Measurements from ENCODE around the gene SCFD2. TPM values are rescaled to one million over a fixed set of nuclear protein-coding genes. Genes with fewer than 3 reads are reported as not detected.
"Not testable (repeated sequence)": the region's sequence is repeated elsewhere in the genome, so short reads cannot be mapped to it uniquely, and the experiment has no call there.

Gene SCFD2
- total RNA-seq, 1 experiment from 2014 or later: 18.8 TPM

DNA sequence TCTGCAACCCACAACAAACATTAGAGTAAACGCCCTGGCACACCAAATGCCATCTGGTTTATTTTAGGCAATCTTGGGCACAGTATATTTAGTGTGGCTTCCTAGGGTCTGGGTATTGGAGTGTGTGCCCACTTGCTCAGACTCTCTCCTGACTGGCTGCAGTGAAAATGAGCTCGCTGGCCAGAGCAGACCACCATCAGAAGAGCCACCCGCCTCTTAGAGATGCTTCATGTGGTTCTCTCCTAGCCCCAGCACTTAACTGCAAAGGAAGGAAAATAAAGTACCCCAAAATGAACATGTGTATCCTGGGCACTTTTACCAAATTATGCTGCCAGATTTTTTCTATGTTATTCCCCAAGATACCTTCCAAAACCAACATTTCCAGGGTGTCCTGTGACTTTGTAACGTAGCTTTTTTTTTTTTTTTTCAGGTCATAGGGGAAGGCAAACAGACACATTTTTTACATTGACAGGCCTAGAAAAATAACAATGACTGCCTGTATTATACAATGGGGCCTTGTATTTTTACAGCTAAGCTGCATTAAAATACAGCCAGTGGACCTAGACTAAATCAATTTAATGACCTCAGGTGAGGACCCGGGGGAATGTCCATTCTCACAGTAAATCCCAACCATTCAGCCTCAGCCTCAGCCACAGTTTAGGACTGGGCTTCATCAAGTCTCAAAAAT, 310.0 kb downstream of the SCFD2 start:
- DNase-seq (ENCODE audit: low read depth): no peak

GRCh38 chr4:53055274-53055673, 310.6 kb downstream of the SCFD2 start:
- peak; percentile 91 for DNase-seq (ENCODE audit: low read depth)

DNA sequence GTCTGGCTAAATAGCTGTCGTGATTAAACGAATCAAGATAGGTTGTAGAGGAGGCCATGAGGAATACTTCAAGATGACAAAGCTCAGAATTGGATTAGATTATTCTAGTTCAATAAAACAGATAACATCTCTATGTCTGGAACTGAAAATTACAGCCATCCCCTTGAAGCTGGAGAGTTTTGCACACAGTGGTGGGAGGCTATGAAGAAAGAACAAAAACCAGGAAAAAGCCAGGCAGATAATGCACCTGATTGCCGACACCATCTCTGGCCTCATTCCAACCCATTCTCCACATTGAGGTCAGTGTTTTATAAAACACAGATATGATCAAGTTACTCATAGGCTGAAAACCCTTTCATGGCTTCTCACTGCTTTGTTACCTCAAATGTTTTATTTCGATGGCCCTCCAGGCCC, 315.5 kb downstream of the SCFD2 start:
- no peak for DNase-seq (ENCODE audit: low read depth)

GRCh38 chr4:53049528-53049927, 316.3 kb downstream of the SCFD2 start:
- no peak for DNase-seq (ENCODE audit: low read depth)

DNA sequence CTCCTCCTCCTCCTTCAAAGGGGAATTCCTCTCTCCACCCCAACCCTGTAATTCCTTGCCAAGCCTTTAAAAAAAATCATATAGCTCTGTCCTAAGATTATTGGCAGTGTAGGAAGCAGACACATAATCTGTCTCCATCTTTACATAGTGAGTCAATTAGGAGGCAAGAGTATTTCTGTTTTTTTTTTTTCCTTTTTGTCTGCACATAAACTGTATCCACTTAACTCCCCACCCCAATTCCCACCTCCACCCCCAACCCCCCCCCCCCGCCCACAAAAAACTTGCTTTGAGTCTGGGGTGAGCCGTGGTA, 321.3 kb downstream of the SCFD2 start:
- no peak for DNase-seq (ENCODE audit: low read depth)

DNA sequence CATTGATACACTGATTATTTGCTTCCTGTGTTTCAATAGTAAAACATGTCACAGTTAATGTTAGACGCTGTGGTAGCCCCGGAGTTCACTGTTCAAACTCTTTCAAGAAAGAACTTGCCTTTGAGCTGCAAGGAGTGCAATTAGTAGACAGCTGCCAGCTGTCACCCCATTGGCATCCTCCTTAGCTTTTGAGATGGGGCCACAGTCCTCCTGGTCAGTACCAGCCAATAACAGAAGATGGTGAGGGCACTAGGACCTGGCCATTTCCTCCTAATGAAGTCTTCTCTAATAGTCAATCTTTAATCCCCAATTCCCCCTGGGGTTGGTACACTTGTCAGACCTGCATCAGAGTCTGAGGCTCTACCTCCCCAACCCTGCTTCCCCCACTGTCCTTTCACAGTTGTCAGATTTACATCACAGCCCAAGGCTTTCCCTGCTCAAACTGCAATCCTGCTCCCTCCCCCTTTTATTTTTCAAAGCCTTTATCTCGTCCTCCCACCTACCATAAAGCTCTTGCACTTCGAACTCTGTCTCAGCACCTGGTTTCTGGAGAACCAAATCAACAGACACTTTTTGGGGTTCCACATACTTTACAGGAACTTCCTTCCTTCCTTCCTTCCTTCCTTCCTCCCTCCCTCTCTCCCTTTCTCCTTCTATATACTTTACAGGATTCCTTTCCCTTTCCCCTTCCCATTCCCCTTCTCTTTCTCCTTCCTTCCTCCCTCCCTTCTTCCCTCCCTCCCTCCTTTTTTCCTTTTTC, 321.8 kb downstream of the SCFD2 start:
- DNase-seq (ENCODE audit: low read depth): no peak

DNA sequence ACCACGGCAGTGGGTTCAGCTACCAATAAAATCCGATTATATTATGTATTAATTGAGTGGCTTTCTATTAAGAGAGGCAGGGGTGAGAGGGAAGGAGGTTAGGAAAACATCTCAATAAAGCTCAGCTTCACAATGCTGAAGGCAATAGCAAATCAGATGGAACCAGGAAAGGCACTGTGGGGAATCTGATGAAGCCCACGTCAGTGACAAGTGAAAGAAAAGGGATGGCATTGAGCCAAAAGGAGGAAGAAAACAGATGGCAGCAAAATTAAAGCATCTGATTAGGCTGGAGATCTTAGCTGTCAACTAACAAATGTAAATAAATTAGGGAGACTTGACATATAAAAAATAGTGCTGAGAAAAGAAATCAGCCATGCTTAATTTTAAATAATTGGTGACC, 322.8 kb downstream of the SCFD2 start:
- DNase-seq (ENCODE audit: low read depth): no peak

GRCh38 chr4:53040851-53041250, 325.0 kb downstream of the SCFD2 start:
- DNase-seq (ENCODE audit: low read depth): no peak

DNA sequence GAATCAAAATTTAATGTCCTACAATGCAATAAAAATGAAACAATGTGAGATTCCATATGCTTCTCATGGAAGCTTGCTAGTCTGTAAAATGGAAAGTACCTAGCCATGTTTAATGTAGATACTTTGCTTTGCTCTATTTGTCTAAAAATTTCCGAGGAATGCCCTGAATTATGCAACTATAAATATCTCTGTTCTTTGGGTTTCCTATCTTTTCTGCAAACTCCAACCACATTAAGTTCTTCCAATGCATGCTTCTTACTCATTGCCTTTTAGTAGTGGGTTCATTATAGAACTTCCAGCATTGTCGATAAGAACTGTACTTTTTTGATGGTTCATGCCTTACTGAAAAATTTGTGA, 325.4 kb downstream of the SCFD2 start:
- DNase-seq (ENCODE audit: low read depth): no peak

DNA sequence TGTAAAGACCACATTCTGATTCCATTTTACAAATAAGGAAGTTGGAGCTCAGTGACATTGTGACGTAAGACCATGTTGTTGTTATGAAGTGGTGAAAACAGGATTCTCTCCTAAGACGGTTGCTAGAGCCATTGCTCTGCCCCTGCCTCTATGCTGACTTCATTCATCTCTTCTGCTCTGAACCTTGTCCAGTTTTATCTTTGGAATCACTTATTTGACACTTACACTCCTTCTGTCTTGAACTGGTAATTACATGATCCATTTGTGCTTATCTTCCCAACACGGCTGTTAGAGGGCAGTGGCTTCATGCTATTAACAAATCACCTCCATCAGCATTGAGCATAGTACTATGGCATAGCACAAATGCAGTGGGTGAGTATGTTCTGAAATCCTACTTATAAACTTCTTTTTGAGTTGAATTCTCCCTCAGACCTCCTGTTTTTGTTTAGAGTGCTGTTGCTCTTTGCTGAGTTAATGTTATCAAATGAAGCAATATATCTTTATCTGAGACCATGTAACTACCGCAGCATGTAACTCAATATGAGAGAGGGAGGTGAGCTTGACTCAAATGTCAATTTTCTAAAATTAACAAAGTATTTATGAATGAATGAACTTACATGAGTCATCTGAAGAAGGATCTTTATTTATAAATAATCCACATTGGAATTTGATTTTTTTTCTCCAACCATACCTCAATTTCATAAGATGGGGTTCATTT, 326.0 kb downstream of the SCFD2 start:
- DNase-seq (ENCODE audit: low read depth): no peak

- DNase-seq (ENCODE audit: low read depth): no peak
Observed at GRCh38 chr4:53037892-53038291, 328.0 kb downstream of the SCFD2 start.

GRCh38 chr4:53032908-53033307, 333.0 kb downstream of the SCFD2 start:
- DNase-seq (ENCODE audit: low read depth): not testable (repeated sequence)

- no peak for DNase-seq (ENCODE audit: low read depth)
Observed at GRCh38 chr4:53026233-53026632, 339.6 kb downstream of the SCFD2 start.

- no peak for DNase-seq (ENCODE audit: low read depth)
Observed at GRCh38 chr4:53023677-53024299, 342.1 kb downstream of the SCFD2 start.

DNA sequence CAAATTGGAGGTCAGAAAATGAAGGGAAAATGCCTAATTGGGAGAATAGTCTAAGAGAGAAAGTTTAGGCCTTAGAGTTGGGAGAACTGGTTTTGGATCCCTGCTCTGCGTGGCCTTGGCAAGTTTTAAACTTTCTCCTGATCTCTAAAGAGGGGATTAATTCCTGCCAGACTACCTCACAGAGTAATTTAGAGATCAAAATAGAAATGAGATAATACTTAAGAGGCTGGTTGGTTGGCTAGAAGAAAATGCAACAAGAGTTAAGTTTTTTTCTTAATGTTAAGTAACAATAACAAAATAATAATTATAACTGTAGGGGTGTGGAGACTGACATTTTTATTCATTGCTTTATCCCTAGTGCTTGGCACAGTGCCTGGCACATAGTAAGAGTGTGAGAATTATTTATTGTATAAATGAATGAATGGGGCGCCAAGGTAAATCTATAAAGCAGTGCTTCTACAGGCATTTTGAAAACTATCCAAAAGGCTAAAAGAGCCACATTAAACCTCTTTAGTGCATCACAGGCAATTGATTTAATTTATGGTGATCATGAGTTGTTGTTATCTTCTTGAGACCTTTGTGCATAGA, 343.3 kb downstream of the SCFD2 start:
- DNase-seq (ENCODE audit: low read depth): no peak

DNA sequence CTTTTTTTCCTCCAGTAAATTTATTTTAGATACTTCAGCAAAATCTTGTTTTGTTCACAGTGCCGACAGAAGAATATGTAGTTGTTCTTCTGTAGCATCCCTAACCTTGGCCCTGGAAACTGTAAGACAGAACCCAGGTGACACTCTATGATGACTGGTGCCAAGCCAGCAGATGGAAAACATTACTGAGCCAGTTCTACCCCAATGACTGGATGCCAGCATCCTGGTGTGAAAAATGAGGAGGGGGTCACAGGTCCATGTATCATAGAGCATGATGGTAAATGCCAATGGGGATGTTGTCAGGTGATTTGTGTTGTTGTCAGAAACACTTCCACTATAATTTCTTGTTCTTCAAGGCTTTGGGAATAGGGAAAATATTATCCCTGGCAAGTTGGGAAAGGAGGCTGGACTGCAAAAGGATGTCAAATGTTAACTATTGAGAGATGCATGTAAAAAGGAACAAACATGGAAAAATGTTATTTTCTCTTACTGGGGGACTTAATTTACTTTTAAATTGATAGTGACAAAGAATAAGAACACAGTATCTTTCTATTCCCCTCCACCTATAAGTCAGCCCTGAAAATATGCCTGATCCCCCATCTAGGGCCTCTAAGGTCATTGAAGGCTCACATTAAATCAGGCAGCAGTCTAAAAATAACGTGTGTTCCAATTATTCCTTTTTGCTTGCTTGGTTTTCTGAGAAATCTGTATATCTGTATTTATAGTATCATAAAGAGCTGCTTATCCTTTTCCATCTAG, 343.9 kb downstream of the SCFD2 start:
- no peak for DNase-seq (ENCODE audit: low read depth)

- peak; percentile 74 for DNase-seq (ENCODE audit: low read depth)
Observed at GRCh38 chr4:53019485-53020382, 346.1 kb downstream of the SCFD2 start.

GRCh38 chr4:53018471-53018870, 347.4 kb downstream of the SCFD2 start:
- DNase-seq (ENCODE audit: low read depth): no peak

GRCh38 chr4:53016099-53016820, 349.6 kb downstream of the SCFD2 start:
- DNase-seq (ENCODE audit: low read depth): no peak
